GM18519 (cell line): Measurements from ENCODE around the gene LRMDA.

Source experiments
- ATAC-seq: cut with Tn5 transposase; IDR thresholded peaks from one replicate; pipeline ENCODE4 v1.9.1; 2021; ENCODE audit warnings: mild to moderate bottlenecking, moderate library complexity; ENCODE audit not compliant: unreplicated experiment, low FRiP score

The LRMDA gene

DNA sequence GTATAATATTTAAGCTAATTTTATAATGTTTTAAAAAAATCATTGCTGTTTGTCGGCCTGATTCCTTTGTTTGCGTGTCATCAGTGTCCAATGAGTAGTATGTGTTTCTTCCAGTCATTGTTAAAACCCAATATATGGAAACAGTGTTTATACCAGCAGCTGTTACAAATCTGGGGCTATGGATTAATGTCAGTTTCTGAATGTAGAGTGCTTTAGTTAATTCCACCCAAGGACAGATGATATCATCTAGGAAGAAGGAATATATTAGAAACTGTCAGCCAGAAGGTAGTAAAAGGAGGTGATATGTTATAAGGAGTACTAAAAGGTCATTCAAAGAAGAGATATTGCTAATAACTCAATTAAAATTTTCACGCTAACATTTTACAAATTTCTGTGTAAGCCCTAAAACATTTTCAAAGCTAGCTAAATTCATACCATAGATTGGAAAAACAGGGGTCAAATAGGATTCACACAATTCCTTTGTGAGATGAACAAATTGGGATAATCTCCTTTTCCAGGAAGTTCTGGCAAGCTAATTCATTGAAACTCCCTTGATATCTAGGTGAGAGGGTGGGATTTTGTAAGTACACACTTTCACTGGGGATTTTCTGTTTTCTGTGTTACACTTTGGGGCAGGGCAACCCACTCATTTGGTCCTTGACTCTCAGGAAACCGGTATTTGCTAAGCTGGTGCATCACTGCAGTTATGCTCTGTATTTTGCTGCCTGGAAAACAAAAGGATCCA is 448.8 kb downstream of the LRMDA start:
- ATAC-seq: no peak

DNA sequence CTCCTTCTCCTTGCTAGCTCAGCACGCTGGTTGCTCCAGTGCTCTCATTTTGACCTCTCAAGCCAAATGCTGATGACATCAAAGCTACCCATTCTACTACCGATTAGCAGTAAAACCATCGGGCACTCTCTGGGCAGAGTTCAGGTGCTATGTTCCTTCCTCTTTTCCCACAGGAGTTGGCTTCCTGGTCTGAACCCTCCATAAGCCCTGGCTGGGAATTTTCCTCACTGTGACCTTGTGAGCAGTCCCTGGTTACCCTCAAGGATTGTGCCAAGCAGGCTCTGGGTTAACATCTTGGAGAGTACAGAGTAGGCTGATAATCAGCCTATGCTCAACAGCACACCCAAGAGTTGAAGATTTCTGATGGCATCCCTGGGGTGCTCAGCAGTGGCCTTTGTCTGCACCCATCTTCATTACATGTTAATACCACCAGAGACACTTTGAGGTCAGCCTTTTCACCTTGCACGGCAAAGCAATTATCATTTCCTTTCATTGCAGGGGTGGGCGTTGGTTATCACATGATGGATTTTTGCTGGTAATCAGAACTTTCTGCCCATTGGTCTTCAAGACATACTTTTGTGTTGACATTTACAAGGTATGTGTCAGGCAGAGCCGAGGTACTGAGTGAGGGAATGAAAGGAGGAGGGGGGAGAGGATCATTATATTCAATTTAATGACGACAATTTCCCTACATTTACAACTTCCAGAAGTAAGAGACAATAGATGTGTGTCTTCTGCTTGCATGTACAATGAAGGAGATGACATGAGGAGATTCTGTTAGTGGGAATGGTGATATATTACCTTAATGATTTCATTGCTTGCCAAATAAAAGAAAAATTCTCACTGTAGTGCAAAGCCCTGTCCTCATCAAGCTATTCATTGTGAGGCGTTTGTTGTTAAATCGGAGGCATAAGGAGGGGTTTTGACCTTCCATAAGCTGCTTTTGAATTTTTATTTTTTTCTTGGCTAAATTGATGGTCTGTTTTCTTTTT is 452.0 kb downstream of the LRMDA start:
- no peak for ATAC-seq

DNA sequence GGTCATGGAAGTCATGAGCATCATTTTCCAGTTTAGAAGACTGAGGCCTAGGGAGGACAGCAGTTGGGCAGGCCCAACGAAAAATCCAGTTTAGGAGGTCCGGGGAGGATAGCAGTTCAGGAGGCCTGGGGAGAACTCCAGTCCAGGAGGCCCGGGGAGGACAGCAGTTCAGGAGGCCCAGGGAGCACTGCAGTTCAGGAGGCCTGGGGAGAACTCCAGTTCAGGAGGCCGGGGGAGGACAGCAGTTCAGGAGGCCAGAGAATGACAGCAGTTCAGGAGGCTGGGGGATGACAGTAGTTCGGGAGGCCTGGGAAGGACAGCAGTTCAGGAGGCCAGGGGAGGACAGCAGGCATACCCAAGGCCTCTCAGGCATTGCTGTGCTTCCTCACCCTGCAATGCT is 453.4 kb downstream of the LRMDA start:
- ATAC-seq: no peak

DNA sequence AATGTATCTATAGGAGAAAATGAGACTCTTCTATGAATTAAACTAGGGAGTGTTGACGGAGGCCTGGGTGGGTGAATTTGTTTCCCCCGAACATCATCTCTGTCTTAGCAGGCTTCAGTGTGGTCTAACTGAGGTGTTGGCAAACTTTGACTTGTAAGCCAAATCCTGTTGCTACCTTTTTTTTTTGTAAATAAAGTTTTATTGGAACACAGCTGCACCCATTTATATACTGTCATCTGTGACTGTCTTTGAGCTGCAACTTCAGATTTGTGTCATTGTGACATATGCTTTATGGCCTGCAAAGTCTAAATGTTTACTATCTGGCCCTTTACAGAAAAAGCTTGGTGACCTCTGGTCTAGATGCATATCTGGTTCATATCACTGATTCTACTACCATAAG is 455.9 kb downstream of the LRMDA start:
- no peak for ATAC-seq

DNA sequence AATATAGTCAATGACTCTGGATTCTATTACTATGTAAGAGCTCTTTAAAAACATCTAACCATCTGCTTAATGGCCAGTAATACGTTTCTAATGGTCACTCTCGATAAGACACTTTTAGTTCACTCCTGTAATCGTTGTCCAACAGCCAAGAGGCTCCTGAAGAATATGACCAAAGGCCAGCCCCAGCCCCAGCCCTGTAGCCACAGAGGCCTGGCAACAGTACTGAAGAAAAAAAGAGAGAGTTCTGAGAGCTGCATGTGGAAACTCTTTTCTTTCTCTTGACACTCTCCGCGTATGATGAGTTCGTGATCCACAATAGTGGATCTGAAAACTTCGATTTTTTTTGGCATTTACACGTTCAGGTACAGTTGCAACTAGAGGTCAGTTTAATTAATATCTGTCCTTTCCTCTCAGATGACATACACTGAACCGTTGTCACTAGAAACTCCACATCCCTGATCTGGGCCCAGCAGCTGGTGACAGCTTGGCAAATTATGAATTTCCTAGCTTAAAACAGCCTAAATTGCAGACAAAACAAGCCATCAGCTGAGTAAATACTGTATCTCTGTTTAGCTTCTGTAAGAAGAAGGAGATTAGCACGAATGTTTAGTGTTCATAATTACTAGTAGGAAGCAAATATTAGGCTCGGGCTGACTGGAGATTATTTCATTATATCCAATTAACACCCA is 456.7 kb downstream of the LRMDA start:
- no peak for ATAC-seq

GRCh38 chr10:75889051-75889450 is 457.6 kb downstream of the LRMDA start:
- ATAC-seq: no peak

DNA sequence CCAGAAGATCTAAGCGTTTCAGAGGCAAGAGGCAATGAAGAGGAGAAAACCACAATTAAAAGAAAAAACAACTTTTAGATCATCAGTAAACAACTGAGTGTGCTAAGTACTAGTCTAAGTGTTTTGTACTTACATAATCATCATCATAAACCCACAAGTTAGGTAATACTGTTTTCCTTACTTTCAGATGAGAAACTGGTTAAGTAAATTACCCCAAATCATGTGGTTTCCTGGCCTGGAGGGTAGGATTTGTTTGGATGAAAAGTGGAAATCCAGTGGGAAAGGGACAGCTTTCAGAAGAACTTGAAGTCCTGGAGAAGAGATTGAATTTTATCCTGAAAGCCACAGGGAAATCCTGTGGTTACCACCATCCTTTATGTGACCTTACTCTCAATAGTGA is 463.3 kb downstream of the LRMDA start:
- ATAC-seq: no peak

GRCh38 chr10:75895259-75895658 is 463.8 kb downstream of the LRMDA start:
- no peak for ATAC-seq

GRCh38 chr10:75899816-75900390 is 468.5 kb downstream of the LRMDA start:
- ATAC-seq: no peak

DNA sequence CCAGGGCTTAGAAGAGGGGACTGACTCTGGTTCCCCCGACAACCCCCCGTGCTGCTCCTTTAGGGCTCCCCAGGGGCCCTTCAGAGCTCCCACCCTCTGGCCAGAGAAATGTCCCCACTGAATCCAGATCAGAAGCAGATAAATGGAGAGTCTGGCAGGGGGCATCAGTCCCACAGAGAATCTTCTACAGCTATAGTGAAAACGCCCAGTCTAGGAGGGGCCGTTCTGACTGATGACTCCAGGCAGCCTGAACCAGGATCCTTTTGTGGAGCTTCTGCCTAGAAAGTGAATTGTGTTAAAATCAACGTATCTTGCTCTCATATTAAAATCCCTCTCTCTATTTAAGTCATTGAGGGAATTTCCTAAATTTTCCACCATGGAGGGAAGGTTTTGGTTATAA is 471.4 kb downstream of the LRMDA start:
- ATAC-seq: no peak

DNA sequence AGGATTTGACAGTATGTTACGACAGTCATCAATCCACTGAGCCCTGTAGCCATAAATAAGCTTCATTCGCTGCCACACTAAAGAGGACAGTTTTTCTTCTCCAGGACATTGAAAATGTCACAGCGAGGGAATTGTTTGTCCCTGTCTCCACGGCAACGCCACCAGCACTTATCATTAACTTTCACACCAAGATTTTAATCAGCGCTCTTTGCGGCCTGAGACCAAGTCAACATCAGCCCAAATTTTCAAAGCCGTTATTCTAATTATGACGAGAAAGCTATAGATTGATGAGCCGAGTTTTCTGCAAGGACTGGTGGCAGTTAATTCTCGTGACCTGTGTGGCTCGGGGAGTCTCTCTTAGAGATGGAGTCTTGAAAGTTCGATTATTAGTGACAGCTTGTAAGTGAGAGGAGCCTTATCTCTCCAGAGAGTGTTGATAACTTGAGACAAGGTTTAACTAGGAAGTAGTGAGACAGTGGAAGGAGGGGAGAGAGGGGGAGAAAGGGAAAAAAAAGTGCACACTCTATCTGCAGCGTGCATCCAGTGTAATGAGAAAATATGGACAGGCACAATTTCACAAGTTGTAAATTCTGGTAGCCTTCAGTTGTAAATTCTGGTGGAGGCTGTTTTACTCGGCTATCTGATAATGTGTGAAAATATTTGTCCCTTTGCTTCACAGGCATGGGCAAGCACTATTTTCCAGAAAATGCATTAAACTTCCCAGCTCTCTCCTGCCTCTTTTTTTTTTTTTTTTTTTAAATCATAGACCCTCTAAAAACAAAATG is 473.3 kb downstream of the LRMDA start:
- no peak for ATAC-seq

DNA sequence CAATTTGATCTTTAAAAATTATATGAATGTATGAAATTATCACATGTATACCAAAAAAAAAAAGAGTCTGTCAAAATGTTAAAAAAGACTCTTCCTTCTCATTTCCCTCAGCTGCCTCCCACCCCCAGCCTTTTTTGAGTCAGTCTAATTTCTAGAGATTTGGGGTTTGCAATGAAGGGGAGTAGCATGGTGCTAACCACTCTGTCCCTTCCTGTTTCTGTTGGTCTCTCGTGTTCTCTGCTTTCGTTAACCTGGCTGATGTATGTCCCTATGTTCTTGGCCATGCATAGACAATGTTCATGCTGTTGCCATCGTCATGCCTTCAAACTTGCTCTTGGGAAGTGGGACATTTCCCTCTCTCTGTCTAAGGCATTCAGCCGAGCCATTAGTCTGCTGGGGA is 474.1 kb downstream of the LRMDA start:
- no peak for ATAC-seq

GRCh38 chr10:75910032-75910431 is 478.6 kb downstream of the LRMDA start:
- ATAC-seq: no peak

DNA sequence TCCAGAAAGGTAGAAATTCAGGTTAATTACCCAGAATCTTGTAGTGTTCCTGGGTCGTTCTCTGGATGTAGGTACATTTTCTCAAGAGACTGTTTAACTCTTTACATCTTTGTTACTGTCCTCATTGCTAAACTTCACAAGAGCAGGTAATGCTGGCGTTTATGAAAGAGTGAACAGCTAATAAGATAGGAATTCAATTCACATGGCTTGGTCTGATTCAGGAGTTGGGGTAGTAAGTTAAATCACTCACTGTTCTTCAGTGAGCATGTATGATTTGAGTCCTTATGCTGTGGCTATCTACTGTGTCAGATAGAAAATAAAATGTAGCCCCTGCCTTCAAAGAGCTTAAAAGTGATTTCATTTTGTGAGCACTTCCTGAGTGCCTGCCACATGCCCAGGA is 480.0 kb downstream of the LRMDA start:
- ATAC-seq: no peak

- no peak for ATAC-seq
Measured at GRCh38 chr10:75916906-75917305, 485.5 kb downstream of the LRMDA start.

- ATAC-seq: no peak
Measured at GRCh38 chr10:75919913-75920312, 488.5 kb downstream of the LRMDA start.

- ATAC-seq: no peak
Measured at GRCh38 chr10:75922435-75922834, 491.0 kb downstream of the LRMDA start.

DNA sequence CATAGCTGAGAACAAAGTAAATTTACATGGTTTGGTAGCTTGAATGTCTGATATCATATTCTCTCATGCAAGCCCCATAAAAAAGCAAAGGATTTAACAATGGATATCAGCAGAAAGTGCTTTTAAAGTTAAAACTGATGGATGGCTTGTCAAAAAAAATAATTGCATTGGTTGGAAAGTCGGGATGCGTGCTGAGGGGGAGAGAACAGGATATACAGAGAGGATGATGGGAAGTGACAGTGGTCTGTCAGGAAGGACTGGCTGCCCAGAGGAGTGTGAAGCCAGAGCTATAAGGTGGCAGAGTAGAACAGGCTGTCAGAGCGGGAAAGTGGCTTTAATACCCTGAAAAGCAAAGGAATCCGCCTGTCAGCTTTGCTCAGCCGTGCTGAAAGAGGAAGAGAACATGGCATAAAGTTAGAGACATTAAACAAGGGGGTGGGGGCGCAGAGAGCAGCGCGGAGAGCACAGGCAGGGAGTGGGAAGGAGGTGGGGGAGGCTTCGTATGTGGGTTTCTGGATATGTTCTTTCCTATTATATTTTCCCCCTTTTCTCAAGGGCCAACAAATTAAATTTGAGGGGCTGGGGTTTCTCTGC is 493.0 kb downstream of the LRMDA start:
- ATAC-seq: no peak

DNA sequence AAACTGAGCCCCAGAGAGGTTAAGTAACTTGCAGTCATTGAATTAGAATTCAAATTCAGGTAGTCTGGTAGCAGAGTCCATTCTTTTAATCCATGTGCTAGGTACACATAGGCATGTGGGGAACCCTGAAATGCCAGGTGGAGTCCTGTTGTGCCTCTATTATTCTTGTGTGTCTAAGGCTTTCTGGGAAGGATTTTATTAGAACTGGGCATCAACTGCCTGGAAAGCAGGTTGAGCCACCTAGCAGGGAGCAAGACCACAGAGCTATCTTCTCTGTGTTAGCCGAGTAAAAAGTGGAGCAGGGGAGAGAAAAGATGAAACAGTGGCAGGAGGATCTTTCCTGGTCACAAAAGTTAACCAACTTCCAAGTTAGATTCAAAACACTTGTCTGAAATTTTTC is 494.6 kb downstream of the LRMDA start:
- no peak for ATAC-seq

GRCh38 chr10:75926763-75927162 is 495.3 kb downstream of the LRMDA start:
- ATAC-seq: no peak
